Epithelial cell of esophagus (primary cell): ENCODE data around the gene FCGR3B.
"Not testable (repeated sequence)": the region's sequence is repeated elsewhere in the genome, so short reads cannot be mapped to it uniquely, and the experiment has no call there.

Experiments used
- DNase-seq: peaks from one replicate; pipeline ENCODE4 v3.0.0; 2010; ENCODE audit warnings: low read depth
- H3K4me3 ChIP-seq: 2 replicates; pipeline ENCODE4 v1.5.1; 2011; ENCODE audit warnings: mild to moderate bottlenecking, low read length, control low read depth

Gene FCGR3B

DNA sequence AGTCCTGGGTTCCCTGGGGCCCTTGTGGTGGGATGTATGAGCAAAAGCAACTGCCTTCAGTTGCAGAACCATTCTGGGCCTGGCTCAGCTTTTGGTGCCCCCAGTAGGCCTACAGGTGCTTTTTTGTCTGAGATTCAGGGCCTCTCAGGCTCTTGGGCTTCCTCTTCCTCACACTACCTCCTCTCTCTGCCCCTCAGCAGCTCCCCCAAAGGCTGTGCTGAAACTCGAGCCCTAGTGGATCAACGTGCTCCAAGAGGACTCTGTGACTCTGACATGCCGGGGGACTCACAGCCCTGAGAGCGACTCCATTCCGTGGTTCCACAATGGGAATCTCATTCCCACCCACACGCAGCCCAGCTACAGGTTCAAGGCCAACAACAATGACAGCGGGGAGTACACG lies 41.6 kb downstream of the FCGR3B start:
- not testable (repeated sequence) for DNase-seq, H3K4me3 ChIP-seq

DNA sequence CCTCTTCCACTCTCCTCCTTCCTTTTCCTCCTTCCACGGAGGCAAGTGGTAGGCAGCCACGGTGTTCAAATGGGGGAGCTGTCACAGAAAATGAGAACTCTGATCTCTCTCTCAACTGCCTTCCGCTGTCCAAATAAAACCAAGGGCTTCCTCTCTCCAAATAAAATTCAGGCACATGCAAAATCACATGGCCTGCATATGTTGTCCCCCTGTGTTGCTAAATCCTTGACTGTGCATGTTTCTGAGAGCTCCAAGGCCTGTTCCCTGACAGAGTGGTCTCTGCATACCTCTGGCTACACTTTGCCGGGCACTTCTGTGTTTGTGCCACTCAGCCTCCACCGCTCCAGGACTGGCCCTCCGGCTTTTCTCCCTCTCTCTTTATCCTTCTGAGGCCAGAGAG lies 42.4 kb downstream of the FCGR3B start:
- not testable (repeated sequence) for H3K4me3 ChIP-seq, DNase-seq

DNA sequence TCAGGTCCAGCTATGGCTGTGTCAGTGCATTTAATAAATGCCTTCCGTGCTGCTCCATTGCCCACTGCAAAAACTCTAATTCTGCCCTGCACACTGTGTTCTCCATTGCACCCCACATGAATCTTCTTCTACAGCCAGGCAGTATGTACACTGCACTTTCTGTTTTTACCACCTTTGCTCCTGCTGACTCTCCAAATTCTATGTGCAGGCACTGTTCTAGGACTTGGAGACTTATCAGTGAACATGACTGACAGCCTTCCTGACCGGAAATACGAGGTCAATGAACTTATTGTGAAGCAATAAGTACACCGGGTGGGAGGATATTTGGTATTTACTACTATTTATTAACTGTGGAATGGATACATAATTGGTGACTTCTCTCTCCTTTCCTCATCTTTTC lies 48.1 kb downstream of the FCGR3B start:
- DNase-seq, H3K4me3 ChIP-seq: not testable (repeated sequence)

DNA sequence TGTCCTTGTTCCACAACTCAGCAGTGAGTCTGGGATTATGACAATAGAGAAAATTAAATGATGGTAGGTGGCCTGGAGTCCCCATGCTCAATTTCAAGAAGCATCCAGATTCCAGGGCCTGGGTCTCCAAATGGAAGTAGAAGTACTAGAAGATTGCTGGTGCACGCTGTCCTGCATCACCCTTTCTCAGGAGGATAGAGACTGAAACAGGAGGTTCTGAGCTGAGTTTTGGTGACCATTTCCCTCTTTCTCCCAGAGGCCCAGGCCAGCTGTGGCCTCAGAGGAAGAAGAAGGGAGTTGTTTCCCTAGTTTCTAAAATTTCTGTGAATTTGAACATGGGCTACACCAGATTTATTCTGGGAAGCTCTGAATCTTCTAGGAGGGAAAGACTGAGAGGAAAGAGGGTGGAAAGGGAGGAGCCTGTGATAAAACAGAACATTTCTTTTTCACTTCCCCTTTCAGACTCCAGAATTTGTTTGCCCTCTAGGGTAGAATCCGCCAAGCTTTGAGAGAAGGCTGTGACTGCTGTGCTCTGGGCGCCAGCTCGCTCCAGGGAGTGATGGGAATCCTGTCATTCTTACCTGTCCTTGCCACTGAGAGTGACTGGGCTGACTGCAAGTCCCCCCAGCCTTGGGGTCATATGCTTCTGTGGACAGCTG lies 50.0 kb downstream of the FCGR3B start:
- not testable (repeated sequence) for H3K4me3 ChIP-seq, DNase-seq

DNA sequence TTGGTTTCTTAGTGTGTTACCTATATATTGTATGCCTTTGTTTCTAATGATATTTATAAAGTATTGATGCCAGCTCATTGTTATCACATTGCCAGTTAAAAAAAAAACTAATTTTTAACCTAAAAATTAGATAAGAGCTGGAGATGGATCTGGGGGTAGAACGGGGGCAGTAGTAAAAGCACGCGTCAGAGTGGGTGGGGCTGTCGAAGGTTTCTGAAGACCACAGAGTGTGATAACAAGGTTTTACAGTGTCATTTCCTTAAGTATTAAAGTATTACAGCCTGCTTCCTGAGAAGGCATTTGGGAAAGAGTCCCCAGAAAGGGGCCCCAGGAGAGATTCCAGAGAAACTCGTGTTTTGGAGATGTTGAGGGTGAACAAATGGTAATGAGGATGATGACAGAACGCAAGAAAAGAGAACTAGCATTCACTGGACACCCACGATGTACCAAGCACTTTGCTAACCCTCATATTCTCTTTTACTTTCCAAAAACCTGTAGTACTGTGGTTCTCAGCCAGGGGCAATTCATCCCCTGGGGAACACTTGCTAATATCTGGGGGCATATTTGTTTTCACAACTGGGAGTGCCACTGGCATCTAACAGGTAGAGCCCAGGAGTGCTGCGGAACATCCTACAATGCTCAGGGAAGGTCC lies 51.0 kb downstream of the FCGR3B start:
- not testable (repeated sequence) for DNase-seq, H3K4me3 ChIP-seq

DNA sequence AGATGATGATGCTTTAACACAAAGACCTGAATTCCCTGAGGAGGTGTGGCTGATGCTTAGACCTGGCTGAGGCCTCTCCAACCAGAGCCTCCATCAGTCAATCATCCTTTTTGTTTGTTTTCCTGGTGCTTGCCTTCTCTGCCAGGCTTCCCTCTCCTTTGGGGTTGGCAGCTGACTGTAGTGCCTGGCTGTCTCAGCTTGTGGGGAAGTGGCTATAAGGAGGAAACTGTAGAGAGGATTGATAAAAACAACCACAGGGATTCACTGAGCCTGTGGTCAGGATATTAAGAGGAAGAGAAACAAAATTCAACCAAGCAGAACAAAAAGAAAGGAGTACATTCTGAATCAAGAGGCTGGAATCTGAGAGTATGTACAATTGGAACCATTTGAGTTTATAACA lies 54.3 kb downstream of the FCGR3B start:
- H3K4me3 ChIP-seq: not testable (repeated sequence)

More for the DNA sequence above, 54.3 kb downstream of the FCGR3B start:
- DNase-seq: not testable (repeated sequence)
